Heart right ventricle (tissue), 16 donors: ENCODE measurements around the gene COQ8A. TPM values are rescaled to one million over a fixed set of nuclear protein-coding genes. Genes with fewer than 3 reads are reported as not detected.
A peak's percentile ranks its signal among the peaks of the same experiment; 100 is the strongest.

ENCODE experiments used
- ATAC-seq, 8 donors: fragments of 200-7000 bp; cut with Tn5 transposase; one replicate each; pipeline ENCODE4 v1.9.1; 2020; ENCODE audit warnings: mild to moderate bottlenecking in 8 of 8, moderate library complexity in 8 of 8, moderate number of reproducible peaks in 1 of 8
- DNase-seq, 2 donors: peaks; one replicate each; pipeline ENCODE4 v3.0.0-alpha.2; 2020
- H3K27ac ChIP-seq, 10 donors: fragments of 200-600 bp; sonication (generic) in 2 of 10; one replicate each; pipeline versions ENCODE4 v1.5.0 to v1.8.0; 2020 to 2022; ENCODE audit warnings: mild to moderate bottlenecking in 3 of 10
- H3K27me3 ChIP-seq, 7 donors: fragments of 200-600 bp; one replicate each; pipeline ENCODE4 v1.8.0; 2021 to 2022; ENCODE audit warnings: mild to moderate bottlenecking in 2 of 7
- H3K36me3 ChIP-seq, 9 donors: fragments of 200-600 bp; sonication (generic) in 1 of 9; one replicate each; pipeline versions ENCODE4 v1.5.0 to v1.8.0; 2020 to 2022; ENCODE audit warnings: mild to moderate bottlenecking in 2 of 9
- H3K4me1 ChIP-seq, 9 donors: fragments of 200-600 bp; sonication (generic) in 1 of 9; one replicate each; pipeline versions ENCODE4 v1.5.0 to v1.8.0; 2020 to 2022; ENCODE audit warnings: mild to moderate bottlenecking in 4 of 9
- H3K4me3 ChIP-seq, 10 donors: fragments of 200-600 bp; sonication (generic) in 2 of 10; one replicate each; pipeline versions ENCODE4 v1.5.0 to v1.8.0; 2020 to 2022; ENCODE audit warnings: mild to moderate bottlenecking in 7 of 10, moderate library complexity in 2 of 10
- H3K9me3 ChIP-seq, 11 donors: fragments of 200-600 bp in 10 of 11; sonication (generic) in 2 of 11; one replicate each; pipeline versions ENCODE4 v1.5.0 to v1.8.0; 2013 to 2022; ENCODE audit warnings: mild to moderate bottlenecking in 2 of 11, control low read depth in 1 of 11, moderate library complexity in 1 of 11
- CTCF ChIP-seq, 9 donors: fragments of 200-600 bp; sonication (generic) in 2 of 9; IDR thresholded peaks; one replicate each; pipeline versions ENCODE4 v1.5.0 to v1.8.0; 2021 to 2022; ENCODE audit warnings: antibody characterized with exemption in 9 of 9, mild to moderate bottlenecking in 5 of 9, moderate library complexity in 1 of 9
- WGBS, 2 donors: extraction: QIAGEN DNeasy Blood & Tissue Kit; methylation state at CpG; one replicate each; pipeline ENCODE4 v1.1.7; 2013; ENCODE audit warnings: inconsistent platforms in 1 of 2; 5-methylcytosine and 5-hydroxymethylcytosine counted together
- intact Hi-C, 10 donors: fragments of 100-400 bp; cut with DNase I; formaldehyde crosslinking; loops; one replicate each; pipeline versions ENCODE4 v1.11.1 to v1.14.2; 2022
- polyA plus RNA-seq, 2 donors: library from polyadenylated mRNA; stranded (reverse); fragments of 200-250 nt; gene quantifications; one replicate each; pipeline ENCODE4 v1.2.3, GENCODE V29; 2013
- total RNA-seq, 10 donors: library from RNA; stranded (reverse); fragmentation: NEBNext Ultra II Directional in 3 of 10; extraction: Animal tissue kit (Norgen Biotek cat#: 25700) in 3 of 10; gene quantifications; one replicate each; pipeline versions ENCODE4 v1.2.1 to v1.2.4, GENCODE V29; 2021 to 2023
- donor health status: Arrhythmogenic right ventricular cardiomyopathy.
- donor health status: ischemic (EF 13 %, LVEDD 7.1; RV severe dilation, severe dysfunction).
- donor health status: healthy with polysubstance abuse.
- donor health status: DM: no; HTN: yes; CAD: no.
- donor health status: DM: no; HTN: no; CAD: no.
- donor health status: ischemic (EF 25% LVEDD 6.9; RV normal size, moderate dysfunction).
- donor health status: ischemic (EF 25% LVEDD 5.7; RV mildly dilated, moderate dysfunction).
- donor health status: healthy.
- donor health status: DM: yes; HTN: yes; CAD: no.
- donor health status: Ischemic cardiomyopathy.
- donor health status: ischemic (EF 35%, LVEDD 5.7; RV mildly dilated, moderate dysfunction).
- donor health status: nonischemic (EF 11% LVEDD 7.7; RV severe dilation, severe dysfunction).
- donor health status: DM: yes; HTN: yes; CAD: no.
- donor health status: PGD.
- donor health status: ischemic (EF 29% LVEDD 5.4; RV normal size, mild dysfunction).
- donor health status: nonischemic (EF 23%, LVEDD 6.1; RV moderate dilation, normal function).

COQ8A gene
- total and polyA plus RNA-seq, 12 donors: 136 to 495 (median 253) TPM

GRCh38 chr1:226943927-226944326 lies 3.8 kb downstream of the COQ8A start:
- Histone ChIP-seq H3K4me3 (peak overlapping the region in 2 of 10 donors; percentile 34 to 64), H3K27ac (peak overlapping the region in 9 of 10 donors; percentile 77 to 99 (median 96)), H3K4me1 (peaks cover 11 to 74% (median 68%) of the 10 kb centered on the region in 9 donors), H3K9me3 (peaks cover 0 to 10% (median 0%) of the 10 kb centered on the region in 11 donors), H3K27me3 (no peaks in the 10 kb centered on the region), H3K36me3 (no peaks in the 10 kb centered on the region)
- intact Hi-C loops: loop anchor here in 2 of 10 donors (5.0 kb wide), 2 partner anchors 33 to 48 kb away; no protein-coding TSS in a partner anchor
- DNase-seq (no peak), ATAC-seq (no peak)
- no peak for TF ChIP-seq CTCF (IDR thresholded peaks at IDR 0.05)
- 64 to 68% methylated on average over 2 of the region's 2 CpGs for WGBS, 2 donors

DNA sequence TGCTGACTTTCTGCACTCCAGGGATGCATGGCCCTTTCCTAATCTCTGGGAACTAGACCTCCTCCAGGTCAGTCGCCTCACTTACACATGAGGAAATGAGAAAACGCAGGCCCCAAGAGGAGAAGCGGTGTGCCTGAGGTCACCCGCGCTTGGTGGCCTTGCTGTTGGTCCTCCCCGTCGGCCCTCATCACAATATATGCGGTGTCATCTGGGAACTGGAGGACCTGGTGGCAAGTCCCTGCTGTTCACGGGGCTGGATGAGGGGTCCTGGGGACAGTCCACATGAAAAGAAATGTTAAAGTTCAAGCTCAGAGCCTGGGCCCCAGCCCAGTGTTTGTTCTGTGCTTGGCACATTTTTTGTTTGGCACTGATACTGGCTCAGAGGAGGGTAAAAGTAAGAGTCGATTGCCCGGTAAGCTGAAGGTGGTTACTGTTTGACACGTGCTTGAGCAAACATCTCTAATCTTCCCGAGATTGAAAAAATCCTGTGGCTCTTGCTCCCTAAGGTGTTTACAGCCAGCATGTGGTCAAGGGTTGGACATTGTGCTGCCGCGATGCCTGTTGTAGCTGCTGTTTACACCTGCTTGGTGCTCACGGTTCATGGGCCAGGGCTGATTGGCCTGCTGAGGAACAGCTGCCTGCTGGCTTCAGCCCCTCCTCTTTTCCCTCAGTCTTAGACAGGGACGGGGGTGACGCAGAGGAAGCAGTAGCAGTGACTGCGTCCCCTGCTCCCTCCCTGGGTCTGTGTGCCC lies 5.2 kb downstream of the COQ8A start:
- H3K36me3 ChIP-seq: peaks cover 0 to 10% (median 0%) of the 10 kb centered on the region in 9 donors
- intact Hi-C loops: loop anchor here in 1 of 10 donors (5.0 kb wide), 1 partner anchor 47 kb away; no protein-coding TSS in a partner anchor
- no peak for TF ChIP-seq CTCF (IDR thresholded peaks at IDR 0.05)
- no peaks in the 10 kb centered on the region for H3K27me3 ChIP-seq
- H3K4me1 ChIP-seq: peaks cover 11 to 82% (median 71%) of the 10 kb centered on the region in 9 donors
- 38 to 41% methylated on average over 19 of the region's 19 CpGs for WGBS, 2 donors
- no peak overlapping the region for H3K4me3 ChIP-seq
- ATAC-seq: peak in 7 of 8 donors; percentile 14 to 59 (median 51)
- H3K27ac ChIP-seq: peak overlapping the region; percentile 48 to 96 (median 75)
- no peak for DNase-seq
- peaks cover 0 to 10% (median 0%) of the 10 kb centered on the region in 11 donors for H3K9me3 ChIP-seq

DNA sequence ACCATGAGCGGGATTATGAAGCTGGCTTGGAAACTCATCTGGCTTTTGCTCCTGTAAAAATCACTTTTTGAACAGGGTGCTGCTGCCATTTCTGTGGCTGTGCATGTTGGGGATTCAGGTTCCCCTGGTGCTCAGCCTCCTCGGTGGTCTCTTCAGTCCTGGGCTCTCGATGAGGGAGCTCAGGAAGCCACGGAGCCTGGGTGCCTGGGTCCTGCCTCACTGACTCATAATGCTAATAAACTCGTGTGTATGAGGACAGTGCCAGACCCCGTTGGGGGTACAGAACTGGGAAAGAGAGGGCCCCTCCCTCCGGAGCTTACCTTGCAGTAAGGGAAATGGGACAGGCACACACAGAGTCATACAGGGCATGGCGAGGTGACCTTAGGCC lies 5.8 kb downstream of the COQ8A start:
- no peak overlapping the region for H3K4me3 ChIP-seq
- TF ChIP-seq CTCF (IDR thresholded peaks at IDR 0.05): no peak
- intact Hi-C loops: loop anchor here in 1 of 10 donors (5.0 kb wide), 1 partner anchor 46 kb away; no protein-coding TSS in a partner anchor

DNA sequence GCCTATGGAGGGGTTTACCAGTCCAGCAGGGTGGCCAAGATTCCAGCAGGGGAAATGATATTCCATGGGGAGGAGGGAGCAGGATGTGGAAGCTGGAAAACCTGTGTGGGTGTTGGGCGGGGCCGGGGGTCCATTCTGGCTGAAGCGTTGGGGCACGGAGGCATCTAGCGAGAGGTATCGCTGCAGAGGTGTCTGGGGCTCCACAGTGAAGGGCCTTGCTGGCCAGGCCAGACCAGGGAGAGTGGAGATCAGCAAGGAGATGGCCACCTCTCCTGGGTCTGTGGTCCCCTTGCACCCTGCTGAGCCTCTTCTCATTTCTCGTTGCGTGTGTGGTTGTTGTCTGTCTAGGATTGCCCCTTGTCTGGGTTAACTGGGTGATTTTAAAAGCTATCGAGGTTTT lies 6.2 kb downstream of the COQ8A start:
- peaks cover 0 to 10% (median 0%) of the 10 kb centered on the region in 11 donors for H3K9me3 ChIP-seq
- intact Hi-C loops: loop anchor here in 1 of 10 donors (5.0 kb wide), 1 partner anchor 46 kb away; no protein-coding TSS in a partner anchor
- no peak for DNase-seq
- 76 to 91% methylated on average over 9 of the region's 9 CpGs for WGBS, 2 donors
- no peaks in the 10 kb centered on the region for H3K27me3 ChIP-seq
- peak overlapping the region; percentile 48 to 96 (median 75) for H3K27ac ChIP-seq
- no peak for TF ChIP-seq CTCF (IDR thresholded peaks at IDR 0.05)
- H3K4me3 ChIP-seq: no peak overlapping the region
- peak in 2 of 8 donors; percentile 9 to 10 for ATAC-seq
- H3K4me1 ChIP-seq: peaks cover 11 to 82% (median 69%) of the 10 kb centered on the region in 9 donors
- peaks cover 0 to 11% (median 0%) of the 10 kb centered on the region in 9 donors for H3K36me3 ChIP-seq

More for the DNA sequence above, 5.8 kb downstream of the COQ8A start:
- Histone ChIP-seq H3K27me3 (no peaks in the 10 kb centered on the region), H3K9me3 (peaks cover 0 to 10% (median 0%) of the 10 kb centered on the region in 11 donors), H3K4me1 (peaks cover 11 to 82% (median 69%) of the 10 kb centered on the region in 9 donors), H3K27ac (peak overlapping the region; percentile 48 to 96 (median 75)), H3K36me3 (peaks cover 0 to 11% (median 0%) of the 10 kb centered on the region in 9 donors)
- no peak for DNase-seq
- 67 to 68% methylated on average over 8 of the region's 8 CpGs for WGBS, 2 donors
- ATAC-seq: peak in 1 of 8 donors; percentile 15
